Coronary artery (tissue), 2 donors: Measurements from ENCODE around the gene ATF3.
A peak's percentile ranks its signal among the peaks of the same experiment; 100 is the strongest.

Experiments used
- DNase-seq: peaks from one replicate; pipeline ENCODE4 v3.0.0-alpha.2; 2017; ENCODE audit warnings: low spot score
- H3K27ac ChIP-seq, 2 donors: fragments of 200-600 bp; sonication (generic); one replicate each; pipeline ENCODE4 v1.5.1; 2016 to 2019
- H3K4me3 ChIP-seq: fragments of 200-600 bp; sonication (generic); 2 replicates; pipeline ENCODE4 v1.5.1; 2016; ENCODE audit warnings: mild to moderate bottlenecking, moderate library complexity
- TF ChIP-seq, protein P1 (sequence below): fragments of 200-600 bp; sonication (generic); IDR thresholded peaks from one replicate; pipeline ENCODE4 v1.5.1; 2019; ENCODE audit warnings: antibody characterized with exemption

The ATF3 gene

DNA sequence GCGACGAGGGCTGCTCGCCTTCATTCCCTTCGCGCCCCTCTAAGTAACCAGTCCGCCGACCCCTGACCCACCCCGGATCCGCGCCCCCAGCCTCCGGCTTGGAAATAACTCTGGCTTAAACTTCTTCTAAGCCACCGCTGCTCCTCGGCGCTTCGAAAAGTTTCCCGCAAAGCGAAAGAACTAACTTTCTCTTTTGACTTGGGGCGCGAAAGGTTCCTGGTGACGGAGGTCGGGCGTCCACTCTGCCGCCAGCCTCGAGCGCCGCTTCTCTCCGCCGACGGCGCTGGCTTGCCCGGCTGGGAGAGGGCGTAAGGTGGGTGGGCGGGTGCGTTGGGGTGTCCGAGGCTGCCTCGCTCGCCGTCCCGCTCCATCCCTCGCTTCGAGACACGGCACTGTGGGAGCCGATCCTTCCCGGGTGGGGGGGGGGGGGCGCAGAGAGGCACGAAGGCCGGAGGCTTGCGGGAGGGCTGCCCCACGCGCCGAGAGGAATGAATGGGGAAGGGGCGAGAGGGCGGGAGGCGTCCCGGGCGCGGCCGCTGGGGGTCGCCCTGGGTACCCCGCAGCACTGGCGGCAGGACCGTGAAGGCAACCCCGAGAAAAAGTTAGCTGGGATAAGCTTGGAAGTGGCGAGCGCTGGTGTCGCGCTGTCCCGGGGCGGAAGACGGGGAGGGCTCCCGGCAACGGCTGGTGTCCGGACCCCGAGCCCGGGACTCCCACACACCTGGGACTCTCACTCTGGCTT, 569 bp downstream of the ATF3 start:
- TF ChIP-seq, protein P1, sequence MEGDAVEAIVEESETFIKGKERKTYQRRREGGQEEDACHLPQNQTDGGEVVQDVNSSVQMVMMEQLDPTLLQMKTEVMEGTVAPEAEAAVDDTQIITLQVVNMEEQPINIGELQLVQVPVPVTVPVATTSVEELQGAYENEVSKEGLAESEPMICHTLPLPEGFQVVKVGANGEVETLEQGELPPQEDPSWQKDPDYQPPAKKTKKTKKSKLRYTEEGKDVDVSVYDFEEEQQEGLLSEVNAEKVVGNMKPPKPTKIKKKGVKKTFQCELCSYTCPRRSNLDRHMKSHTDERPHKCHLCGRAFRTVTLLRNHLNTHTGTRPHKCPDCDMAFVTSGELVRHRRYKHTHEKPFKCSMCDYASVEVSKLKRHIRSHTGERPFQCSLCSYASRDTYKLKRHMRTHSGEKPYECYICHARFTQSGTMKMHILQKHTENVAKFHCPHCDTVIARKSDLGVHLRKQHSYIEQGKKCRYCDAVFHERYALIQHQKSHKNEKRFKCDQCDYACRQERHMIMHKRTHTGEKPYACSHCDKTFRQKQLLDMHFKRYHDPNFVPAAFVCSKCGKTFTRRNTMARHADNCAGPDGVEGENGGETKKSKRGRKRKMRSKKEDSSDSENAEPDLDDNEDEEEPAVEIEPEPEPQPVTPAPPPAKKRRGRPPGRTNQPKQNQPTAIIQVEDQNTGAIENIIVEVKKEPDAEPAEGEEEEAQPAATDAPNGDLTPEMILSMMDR = peak; percentile 31
- Histone ChIP-seq H3K27ac (peak overlapping the region; percentile 99), H3K4me3 (peak overlapping the region; percentile 88)
- peak; percentile 82 for DNase-seq

DNA sequence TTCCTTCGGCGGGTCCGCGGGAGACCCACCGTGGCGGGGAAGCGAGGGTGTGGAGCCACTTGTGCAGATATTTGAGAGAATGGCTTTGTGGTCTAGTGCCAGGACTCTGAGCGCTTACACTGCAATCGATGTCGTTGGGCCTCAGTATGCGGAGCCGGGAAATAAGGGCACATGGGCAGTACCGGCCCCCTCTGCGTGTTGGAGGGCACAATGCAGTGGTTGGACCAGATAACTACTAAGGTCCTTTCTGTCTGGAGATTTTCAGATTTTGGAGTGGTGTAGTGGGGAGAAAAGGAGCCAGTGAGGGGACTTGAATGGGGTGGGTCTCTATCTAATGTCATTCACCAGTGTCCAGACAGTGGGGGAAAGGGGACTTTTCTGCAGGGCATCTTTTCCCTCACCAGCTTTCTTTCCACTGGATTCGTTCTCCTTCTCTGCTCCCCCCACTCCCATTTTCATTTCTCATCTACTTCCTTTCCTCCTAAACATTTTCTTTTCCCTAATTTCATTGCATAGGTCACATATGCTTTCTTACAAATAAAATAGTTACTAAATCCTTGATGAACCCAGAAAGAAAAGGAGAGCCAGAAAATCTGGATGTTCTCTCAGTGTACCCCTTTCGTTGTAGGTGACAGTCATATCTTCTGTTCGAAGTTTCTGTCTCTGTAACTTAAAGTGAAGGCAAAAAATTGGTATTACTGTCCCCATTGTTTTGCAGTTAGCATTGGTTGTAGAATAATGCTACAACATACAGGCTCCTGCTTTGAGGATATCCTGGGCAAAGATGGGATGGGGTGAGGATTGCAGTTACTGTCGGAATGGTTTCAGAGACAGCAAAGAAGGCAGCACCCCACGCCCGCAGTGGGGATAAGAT, 1.4 kb downstream of the ATF3 start:
- DNase-seq = no peak
- H3K4me3 ChIP-seq = peak overlapping the region; percentile 88
- TF ChIP-seq, protein P1 = no peak
- H3K27ac ChIP-seq = peak overlapping the region; percentile 99

DNA sequence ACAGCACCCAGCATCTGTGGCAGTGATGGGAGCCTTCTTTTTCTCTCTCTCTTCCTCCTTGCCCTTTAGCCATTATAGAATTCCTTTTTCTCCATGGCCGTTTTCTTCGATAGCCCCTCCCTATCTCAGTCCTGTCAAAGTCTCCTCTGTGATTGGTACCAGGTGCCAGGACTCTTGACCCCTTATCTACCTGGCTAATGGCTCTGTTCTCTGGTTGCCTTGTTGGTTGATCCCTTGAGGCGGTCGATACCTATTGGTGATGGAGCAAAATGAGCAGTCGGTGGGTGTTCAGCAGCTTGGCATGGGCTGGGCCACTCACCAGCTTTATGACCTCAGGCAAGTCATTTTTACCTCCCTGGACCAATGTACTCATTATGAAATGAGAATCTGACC, 2.0 kb downstream of the ATF3 start:
- H3K4me3 ChIP-seq = peak overlapping the region; percentile 88
- no peak overlapping the region for H3K27ac ChIP-seq

DNA sequence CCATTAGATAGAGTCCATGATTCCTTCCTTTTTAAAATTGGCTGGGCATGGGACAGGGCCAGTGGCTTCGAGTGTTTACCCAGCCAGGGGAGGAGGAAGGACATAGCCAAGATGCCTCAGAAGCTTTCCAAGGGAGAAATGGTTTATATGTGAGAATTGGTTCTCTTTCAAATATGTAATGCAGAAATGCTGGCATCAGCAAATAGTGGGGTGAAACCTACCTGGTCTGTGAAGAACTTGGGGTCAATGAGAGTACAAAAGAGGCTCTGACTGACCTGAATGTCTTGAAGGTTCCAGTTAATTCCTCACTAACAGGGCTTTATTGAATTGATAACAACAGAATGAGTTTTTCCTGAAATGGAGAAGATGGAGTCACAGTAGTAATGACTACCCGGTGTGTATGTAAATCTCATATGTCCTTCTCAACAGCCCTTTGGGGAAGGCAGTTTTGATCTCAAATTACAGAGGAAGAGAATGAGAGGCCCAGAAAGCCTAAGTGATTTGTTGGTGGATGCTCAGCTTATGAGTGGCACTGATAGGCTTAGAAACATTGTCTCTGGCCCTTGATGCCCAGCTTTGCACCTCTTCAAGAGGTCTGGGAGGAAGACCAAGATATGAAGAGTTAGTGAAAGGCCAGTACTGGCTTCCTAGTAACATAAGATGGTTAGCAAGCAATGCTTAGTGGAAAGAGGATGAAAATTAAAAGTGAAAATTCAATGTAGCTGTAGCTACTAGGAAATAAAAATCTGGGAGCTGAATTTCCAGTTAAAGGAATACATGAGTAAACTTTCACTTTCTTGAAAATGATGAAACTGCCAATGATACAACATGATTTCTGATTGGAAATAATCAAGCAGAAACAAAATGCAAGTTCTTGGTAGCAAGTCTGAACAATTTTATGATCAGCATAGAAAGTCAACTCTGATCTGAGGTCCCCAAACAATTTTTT, 2.7 kb downstream of the ATF3 start:
- DNase-seq = no peak
- no peak overlapping the region for H3K27ac ChIP-seq
- TF ChIP-seq, protein P1 = no peak
- H3K4me3 ChIP-seq = peak overlapping the region; percentile 88

More for the DNA sequence above, 2.0 kb downstream of the ATF3 start:
- no peak for DNase-seq
- TF ChIP-seq, protein P1 = no peak

DNA sequence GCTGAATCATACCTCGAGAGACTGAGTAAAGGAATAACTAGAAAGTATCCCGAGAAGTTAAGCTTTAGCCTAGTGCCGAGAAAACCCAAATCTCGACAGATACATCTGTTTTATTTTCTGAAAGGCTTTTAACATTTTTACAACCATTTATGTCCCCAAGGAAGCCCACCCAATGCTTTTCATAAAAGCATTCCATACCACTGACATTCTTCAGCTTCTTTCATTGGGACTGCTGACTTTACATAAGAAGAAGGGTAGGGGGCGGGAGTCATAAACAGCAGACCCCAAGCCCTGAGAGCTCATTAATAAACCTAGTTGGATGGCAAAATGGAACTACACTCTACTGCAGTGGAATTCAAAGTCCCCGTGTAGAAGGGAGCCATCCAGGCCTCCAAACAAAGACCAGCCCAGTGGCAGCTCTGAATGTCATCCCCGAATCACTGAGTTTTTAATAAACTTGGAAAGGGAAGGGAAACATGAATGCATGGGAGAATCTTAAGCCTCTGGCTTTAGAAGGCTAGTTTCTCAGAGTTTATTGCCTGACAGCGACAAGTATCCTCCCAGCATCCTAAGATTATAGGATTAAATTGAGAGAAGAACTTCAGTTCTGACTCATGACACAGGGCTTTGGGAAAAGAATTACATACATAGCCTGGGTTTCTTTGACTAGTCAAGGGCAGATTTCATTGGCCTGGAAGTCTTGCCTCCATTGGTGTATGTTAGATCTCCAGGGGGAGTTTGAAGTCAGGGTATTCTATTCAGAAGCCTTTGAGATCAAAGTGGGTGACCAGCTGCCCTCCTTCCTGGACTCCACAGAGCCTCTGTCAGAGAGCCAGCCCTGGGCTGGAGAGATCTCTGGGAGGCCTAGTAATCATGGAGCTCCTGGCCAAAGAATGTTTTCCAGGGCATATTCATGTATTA, 3.7 kb downstream of the ATF3 start:
- TF ChIP-seq, protein P1 = no peak
- H3K27ac ChIP-seq = no peak overlapping the region
- DNase-seq = no peak
- H3K4me3 ChIP-seq = no peak overlapping the region
